CD4-positive, alpha-beta T cell treated with Interleukin-17A for 4 hours (primary cell): ENCODE results near the gene HDGFL2.
"Not testable (repeated sequence)": the region's sequence is repeated elsewhere in the genome, so short reads cannot be mapped to it uniquely, and the experiment has no call there.

Source experiments
- DNase-seq: peaks from one replicate; pipeline ENCODE4 v3.0.0-alpha.2; 2020; ENCODE audit warnings: mixed read lengths

The HDGFL2 gene

GRCh38 chr19:4536798-4537197 lies 64.7 kb downstream of the HDGFL2 start:
- no peak for DNase-seq

DNA sequence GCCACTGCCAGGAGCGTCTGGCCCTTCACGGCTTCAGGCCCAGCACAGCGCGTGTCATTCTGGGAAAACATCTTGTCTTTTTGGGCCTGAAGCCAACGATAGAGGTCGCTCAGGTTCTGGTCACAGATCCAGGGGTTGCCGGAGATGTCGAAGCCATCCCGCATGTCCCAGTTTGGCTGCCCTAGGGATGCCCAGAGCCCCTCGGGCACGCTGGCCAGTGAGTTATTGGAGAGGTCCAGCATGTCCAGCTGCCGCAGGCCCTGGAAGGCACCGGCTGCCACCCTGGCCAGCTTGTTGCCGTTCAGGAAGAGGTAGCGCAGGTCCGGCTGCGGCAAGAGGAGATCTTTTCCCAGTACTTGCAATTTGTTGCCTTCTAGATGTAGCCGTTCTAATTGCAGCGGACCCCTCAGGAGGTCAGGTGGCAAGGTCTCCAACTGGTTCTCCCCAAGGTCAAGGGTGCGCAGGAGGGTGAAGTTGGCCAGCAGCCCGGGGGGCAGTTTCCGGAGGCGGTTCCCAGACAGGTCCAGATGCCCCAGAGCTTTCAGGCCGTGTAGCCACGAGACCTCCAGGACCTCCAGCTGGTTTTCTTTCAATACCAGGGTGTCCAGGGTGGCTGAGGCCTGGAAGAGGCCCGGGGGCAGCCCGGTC lies 66.0 kb downstream of the HDGFL2 start:
- DNase-seq, result no peak

DNA sequence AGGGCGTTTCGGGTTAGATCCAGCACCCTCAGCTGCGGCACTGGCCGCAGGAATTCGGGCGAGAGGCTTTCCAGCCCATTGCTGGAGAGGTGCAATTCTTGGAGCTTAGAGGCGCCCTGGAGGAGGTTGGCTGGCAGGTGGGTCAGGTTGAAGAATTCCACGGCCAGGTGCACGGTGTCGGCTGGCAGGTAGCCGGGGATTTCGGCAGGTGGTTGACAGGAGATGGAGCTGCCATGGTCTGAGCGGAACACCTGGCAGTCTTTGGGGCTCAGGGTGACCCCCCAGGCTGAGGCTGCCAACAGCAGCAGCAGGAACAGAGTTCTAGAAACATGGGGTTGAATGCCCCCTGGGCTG lies 66.5 kb downstream of the HDGFL2 start:
- no peak for DNase-seq

GRCh38 chr19:4539169-4539692 lies 67.1 kb downstream of the HDGFL2 start:
- no peak for DNase-seq

DNA sequence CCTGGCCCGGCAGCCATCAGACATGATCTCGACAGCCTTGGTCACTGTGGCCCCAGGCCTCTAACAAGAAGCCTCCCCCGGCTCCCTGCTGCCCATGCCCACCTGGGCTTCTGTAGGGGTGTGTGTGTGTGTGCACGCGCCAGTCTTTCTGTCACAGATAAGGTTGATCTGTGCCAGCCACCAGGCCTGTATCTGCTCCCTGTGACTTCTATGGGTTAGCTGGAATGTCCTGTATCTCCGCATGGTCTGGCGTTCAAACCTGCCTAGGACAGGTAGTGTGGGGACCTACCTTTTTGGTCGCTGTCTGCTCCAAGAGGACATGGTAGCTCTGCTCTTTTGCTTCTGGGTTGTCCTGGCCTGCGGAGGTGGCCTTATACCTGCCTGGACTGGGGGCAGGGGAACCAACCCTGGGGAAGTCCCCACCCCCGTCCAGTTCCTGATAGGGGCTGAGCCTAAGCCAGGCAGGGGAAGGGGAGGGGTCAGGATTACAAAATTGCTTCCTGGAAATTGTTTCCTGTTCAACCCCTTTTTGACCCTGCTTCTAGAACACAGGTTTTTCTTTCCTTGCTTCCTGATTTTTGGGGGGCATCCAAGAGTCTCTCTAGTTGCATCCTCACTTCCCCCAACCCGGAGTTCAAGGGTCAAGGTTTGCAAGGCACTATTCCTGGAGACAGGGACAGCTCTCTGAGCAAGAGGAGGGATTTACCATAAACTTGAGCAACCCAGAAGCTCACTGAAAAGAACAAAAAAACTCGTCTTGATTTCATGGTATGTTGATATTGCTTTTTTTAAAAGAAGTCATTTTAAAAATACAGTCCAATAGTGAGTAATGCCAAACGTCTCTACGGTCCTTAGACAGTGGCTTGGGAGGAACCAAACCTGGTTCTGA lies 67.8 kb downstream of the HDGFL2 start, which contains the start of gene LRG1:
TSS of gene LRG1 (minus strand) at position 344 of the 889 bp plus-strand sequence. CDS start at position 321, 23 bp downstream.
- no peak for DNase-seq

DNA sequence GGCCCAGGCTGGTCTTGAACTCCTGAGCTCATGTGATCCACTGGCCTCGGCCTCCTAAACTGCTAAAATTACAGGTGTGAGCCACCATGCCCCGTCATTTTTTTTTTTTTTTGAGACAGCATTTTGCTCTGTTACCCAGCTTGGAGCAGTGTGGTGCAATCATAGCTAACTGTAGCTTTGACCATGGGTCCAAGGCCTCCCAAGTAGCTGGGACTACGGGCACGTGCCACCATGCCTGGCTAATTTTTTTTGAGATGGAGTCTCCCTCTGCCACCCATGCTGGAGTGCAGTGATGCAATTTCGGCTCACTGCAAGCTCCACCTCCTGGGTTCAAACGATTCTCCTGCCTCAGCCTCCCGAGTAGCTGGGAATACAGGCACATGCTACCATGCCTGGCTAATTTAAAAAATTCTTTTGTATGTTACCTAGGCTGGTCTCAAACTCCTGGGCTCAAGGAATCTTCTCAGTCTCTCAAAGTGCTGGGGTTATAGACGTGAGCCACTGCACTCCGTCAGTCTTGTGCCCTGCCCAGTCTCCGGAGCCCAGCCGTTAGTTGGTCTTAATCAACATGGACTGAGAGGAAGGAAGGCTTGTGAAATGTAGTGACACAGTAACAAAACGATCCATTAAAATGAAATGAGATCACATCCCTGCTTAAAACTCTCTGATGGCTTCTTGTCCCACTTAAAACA lies 69.2 kb downstream of the HDGFL2 start:
- DNase-seq, result no peak

DNA sequence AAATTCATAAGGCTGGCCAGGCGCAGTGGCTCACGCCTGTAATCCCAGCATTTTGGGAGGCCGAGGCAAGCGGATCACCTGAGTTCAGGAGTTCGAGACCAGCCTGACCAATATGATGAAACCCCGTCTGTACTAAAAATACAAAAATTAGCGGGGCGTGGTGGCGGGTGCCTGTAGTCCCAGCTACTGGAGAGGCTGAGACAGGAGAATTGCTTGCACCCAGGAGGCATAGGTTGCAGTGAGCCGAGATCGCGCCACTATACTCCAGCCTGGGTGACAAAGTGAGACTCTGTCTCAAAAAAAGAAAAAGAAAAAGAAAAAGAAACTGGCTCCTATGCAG lies 69.7 kb downstream of the HDGFL2 start:
- DNase-seq, result not testable (repeated sequence)

GRCh38 chr19:4542896-4543841 lies 71.1 kb downstream of the HDGFL2 start:
- no peak for DNase-seq

DNA sequence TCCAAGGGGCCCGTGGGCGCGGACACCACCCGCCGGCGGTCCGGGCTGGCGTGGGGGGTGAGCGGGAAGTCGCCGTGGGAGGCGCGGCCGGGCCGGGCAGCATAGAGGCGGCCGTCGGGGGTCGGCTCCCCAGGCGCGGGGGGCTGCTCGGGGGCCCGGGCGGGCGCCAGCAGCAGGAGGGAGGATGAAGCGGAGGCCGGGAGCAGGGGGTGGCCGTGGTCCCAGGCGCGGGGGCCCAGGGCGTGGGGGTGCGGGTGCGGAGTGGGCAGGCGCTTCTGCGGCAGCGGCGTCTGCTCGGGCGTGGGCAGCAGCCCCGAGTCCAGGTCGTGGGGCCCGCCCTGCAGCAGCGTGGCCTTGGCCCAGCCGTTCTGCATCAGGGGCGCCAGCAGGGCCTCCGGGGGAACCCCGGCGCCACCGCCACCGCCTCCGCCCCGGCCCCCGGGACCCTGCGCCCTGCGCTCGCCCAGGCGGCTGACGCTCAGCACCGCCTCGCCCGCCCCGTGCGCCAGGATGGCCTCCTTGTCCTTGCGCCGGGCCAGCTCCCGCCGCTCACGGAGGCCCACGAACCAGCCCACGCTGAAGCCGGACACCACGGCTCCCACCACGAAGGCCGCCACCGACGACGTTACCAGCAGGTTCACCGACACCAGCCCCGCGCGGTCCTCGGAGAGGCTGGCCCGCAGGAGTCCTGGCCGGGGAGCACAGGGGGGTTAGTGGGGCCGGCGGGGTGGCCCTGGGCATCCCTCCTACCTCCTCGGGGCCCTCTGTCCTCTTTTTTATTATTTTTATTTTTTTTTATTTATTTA lies 71.9 kb downstream of the HDGFL2 start:
- no peak for DNase-seq

- peak; percentile 24 for DNase-seq
These were observed 75.5 kb downstream of the HDGFL2 start for GRCh38 chr19:4547303-4548237.

DNA sequence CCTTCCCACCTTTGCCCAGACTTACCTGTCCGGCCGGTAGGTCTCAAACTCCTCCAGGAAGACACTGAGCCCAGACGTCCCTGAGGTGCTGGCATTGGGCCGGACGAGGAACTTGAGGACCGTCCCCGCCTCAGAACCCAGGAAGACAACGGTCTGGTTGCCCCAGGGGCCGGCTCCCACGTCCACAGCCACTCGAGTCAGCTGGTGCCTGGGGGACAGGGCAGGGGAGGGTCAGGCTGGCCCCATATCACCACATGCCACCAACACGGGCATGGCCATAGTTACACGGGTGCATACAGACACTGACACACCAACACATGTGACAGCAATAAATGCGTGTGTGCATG lies 76.1 kb downstream of the HDGFL2 start:
- DNase-seq, result no peak

GRCh38 chr19:4550018-4550417 lies 77.9 kb downstream of the HDGFL2 start:
- DNase-seq, result no peak

DNA sequence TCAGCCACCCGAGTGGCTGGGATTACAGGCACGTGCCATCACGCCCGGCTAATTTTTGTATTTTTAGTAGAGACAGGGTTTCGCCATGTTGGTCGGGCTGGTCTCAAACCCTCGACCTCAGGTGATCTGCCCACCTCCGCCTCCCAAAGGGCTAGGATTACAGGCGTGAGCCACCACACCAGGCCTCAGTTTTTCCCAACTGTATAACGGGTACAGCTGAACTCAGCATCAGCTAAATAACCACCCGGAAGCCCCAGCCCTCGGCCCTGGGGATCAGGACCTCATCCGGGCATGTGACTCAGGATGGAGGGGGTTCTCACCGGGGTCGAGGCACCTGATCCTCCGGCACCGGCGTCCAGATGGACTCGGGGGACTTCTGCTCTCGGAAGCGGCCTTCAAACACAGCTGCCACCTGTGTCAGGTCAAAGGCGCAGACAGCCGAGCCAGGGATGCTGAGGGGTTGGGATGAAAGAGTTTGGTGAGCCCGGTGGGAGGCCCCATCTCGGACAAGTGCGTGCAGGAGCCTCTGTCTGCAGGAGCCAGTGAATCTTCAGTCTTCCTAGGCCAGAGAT lies 78.5 kb downstream of the HDGFL2 start:
- DNase-seq, result no peak
